K562 (cell line): ENCODE results near the gene TSPAN18. TPM values are rescaled to one million over a fixed set of nuclear protein-coding genes. Genes with fewer than 3 reads are reported as not detected.
A peak's percentile ranks its signal among the peaks of the same experiment; 100 is the strongest.

Source experiments
- ATAC-seq: fragments of 200-7000 bp; cut with Tn5 transposase; 3 replicates; pipeline ENCODE4 v1.9.1; 2020; ENCODE audit warnings: moderate library complexity
- BruUV-seq: library from RNA; stranded (reverse); fragments of 400-500 nt; replicated peaks from 2 replicates; lab custom pipeline; 2021; lab: Mats Ljungman, UMichigan
- CTCF ChIA-PET: fragments of 300-600 bp; formaldehyde crosslinking; extraction: SDS; loops from one replicate; lab custom pipeline; 2021; ENCODE audit warnings: low intra/inter-chr PET ratio; lab: Yijun Ruan, JAX
- POLR2A ChIA-PET: fragments of 300-600, 350-650 bp; sonication (Branson Sonifier 250); formaldehyde crosslinking; extraction: SDS; loops from one replicate; lab custom pipeline; 2021; ENCODE audit warnings: antibody characterized with exemption, inconsistent platforms; lab: Yijun Ruan, JAX
- DNase-seq, 4 experiments: peaks; one replicate each; pipeline versions ENCODE4 v3.0.0 to v3.0.0-alpha.2; 2011 to 2018; ENCODE audit warnings: low spot score in 3 of 4, mixed read lengths in 3 of 4; ENCODE audit errors: extremely low read depth in 1 of 4
- FAIRE-seq: peaks from 2 replicates; lab custom pipeline; 2011; peaks lifted over from hg19 to GRCh38; lab: Jason Lieb, UNC
- H2AFZ ChIP-seq: 2 replicates; pipeline ENCODE4 v1.6.0; 2011; ENCODE audit warnings: low read depth, low read length, control low read depth, inconsistent platforms
- H3K27ac ChIP-seq: fragments of 200-600 bp; 3 replicates; pipeline ENCODE4 v1.8.0; 2011; ENCODE audit warnings: low read depth, mild to moderate bottlenecking, control low read depth, inconsistent platforms, low read length, moderate library complexity, mixed read lengths; ENCODE audit errors: extremely low read depth
- H3K27me3 ChIP-seq, 2 experiments: fragments of 300-600 bp in 1 of 2; 2 replicates in 1 of 2; 3 replicates in 1 of 2; pipeline versions ENCODE4 v1.6.0 to v1.8.0; 2011; ENCODE audit warnings: inconsistent platforms in 2 of 2, low read length in 2 of 2, mild to moderate bottlenecking in 1 of 2, mixed read lengths in 1 of 2, moderate library complexity in 1 of 2; ENCODE audit not compliant: control insufficient read depth in 2 of 2, insufficient read depth in 2 of 2
- H3K36me3 ChIP-seq: fragments of 300-600 bp; 3 replicates; pipeline ENCODE4 v1.8.0; 2011; ENCODE audit warnings: mild to moderate bottlenecking, low read length, inconsistent platforms; ENCODE audit not compliant: control insufficient read depth, insufficient read depth
- H3K4me1 ChIP-seq, 2 experiments: fragments of 200-600 bp in 1 of 2; replicated peaks in 1 of 2; 2 replicates in 1 of 2; 3 replicates in 1 of 2; pipeline versions ENCODE4 v1.5.1 to v1.8.0; 2011; ENCODE audit warnings: inconsistent platforms in 2 of 2, low read length in 2 of 2, mild to moderate bottlenecking in 1 of 2, mixed read lengths in 1 of 2, moderate library complexity in 1 of 2; ENCODE audit not compliant: control insufficient read depth in 2 of 2, insufficient read depth in 2 of 2
- H3K4me2 ChIP-seq: 2 replicates; pipeline ENCODE4 v1.6.1; 2011; ENCODE audit warnings: low read length, control low read depth, inconsistent platforms, mixed read lengths; ENCODE audit not compliant: insufficient read depth
- H3K4me3 ChIP-seq: fragments of 200-600 bp; sonication (generic), shearing (Covaris generic); 2 replicates; pipeline ENCODE4 v1.5.1; 2016; ENCODE audit warnings: control low read depth, inconsistent platforms
- H3K79me2 ChIP-seq: fragments of 200-600 bp; 3 replicates; pipeline ENCODE4 v1.8.0; 2011; ENCODE audit warnings: low read length, inconsistent platforms; ENCODE audit not compliant: control insufficient read depth, insufficient read depth
- H3K9ac ChIP-seq, 2 experiments: 2 replicates each; pipeline versions ENCODE4 v1.6.0 to v1.6.1; 2011; ENCODE audit warnings: low read depth in 2 of 2, low read length in 2 of 2, control low read depth in 1 of 2, inconsistent platforms in 1 of 2, mild to moderate bottlenecking in 1 of 2, mixed read lengths in 1 of 2; ENCODE audit not compliant: insufficient read depth in 1 of 2
- H3K9me1 ChIP-seq: one replicate; pipeline ENCODE4 v1.6.0; 2011; ENCODE audit warnings: inconsistent platforms, mild to moderate bottlenecking, low read length, moderate library complexity; ENCODE audit not compliant: control insufficient read depth, insufficient read depth
- H3K9me3 ChIP-seq: replicated peaks from 2 replicates; pipeline ENCODE4 v1.5.1; 2011; ENCODE audit warnings: low read depth, low read length, inconsistent platforms; ENCODE audit not compliant: control insufficient read depth, insufficient read depth
- H4K20me1 ChIP-seq: replicated peaks from 2 replicates; pipeline ENCODE4 v1.6.1; 2011; ENCODE audit warnings: low read length, inconsistent platforms, mixed read lengths; ENCODE audit not compliant: control insufficient read depth, insufficient read depth
- CXXC5 ChIP-seq: fragments of 250-450 bp; sonication (Bioruptor Pico); IDR thresholded peaks from 2 replicates; pipeline ENCODE4 v1.8.0; 2022; ENCODE audit warnings: inconsistent platforms, mild to moderate bottlenecking, moderate library complexity
- ETV1 ChIP-seq: fragments of 450-650 bp; conservative IDR thresholded peaks from 2 replicates; pipeline ENCODE4 v1.6.1; 2016; ENCODE audit warnings: missing genetic modification characterization, control low read depth, low read depth, missing compliant biosample characterization
- GABPB1 ChIP-seq: sonication (generic); formaldehyde crosslinking; IDR thresholded peaks from 2 replicates; pipeline ENCODE4 v1.8.0; 2022; ENCODE audit warnings: mild to moderate bottlenecking, missing genetic modification reagents
- NCOR1 ChIP-seq: fragments of 450-650 bp; IDR thresholded peaks from 2 replicates; pipeline ENCODE4 v1.6.1; 2016; ENCODE audit warnings: mild to moderate bottlenecking, moderate library complexity
- NUFIP1 ChIP-seq: fragments of 450-650 bp; IDR thresholded peaks from 2 replicates; pipeline ENCODE4 v1.6.1; 2018; ENCODE audit not compliant: partially characterized antibody
- RERE ChIP-seq: sonication (generic); formaldehyde crosslinking; IDR thresholded peaks from 2 replicates; pipeline ENCODE4 v1.8.0; 2023; ENCODE audit warnings: missing genetic modification reagents, mild to moderate bottlenecking, borderline replicate concordance
- SNRNP70 ChIP-seq: fragments of 200-400 bp; formaldehyde crosslinking; optimal IDR thresholded peaks from 2 replicates; pipeline ENCODE3; 2017; ENCODE audit warnings: low read depth, low read length
- TBP ChIP-seq: optimal IDR thresholded peaks from 2 replicates; pipeline ENCODE3; 2011; ENCODE audit warnings: low read depth, low read length, improper control_type of control experiment
- TFAP4 ChIP-seq: sonication (generic); formaldehyde crosslinking; IDR thresholded peaks from 2 replicates; pipeline ENCODE4 v1.8.0; 2022; ENCODE audit warnings: missing genetic modification reagents, mild to moderate bottlenecking, moderate library complexity, borderline replicate concordance
- ZFX ChIP-seq: sonication (generic); formaldehyde crosslinking; IDR thresholded peaks from 2 replicates; pipeline ENCODE4 v1.8.0; 2022; ENCODE audit warnings: mild to moderate bottlenecking, missing genetic modification reagents, moderate library complexity
- WGBS: fragments of 100-300 bp; shearing (Covaris generic); methylation state at CpG from one replicate; pipeline ENCODE4 v1.1.6; 2016; ENCODE audit warnings: low coverage, mixed read lengths; ENCODE audit not compliant: insufficient coverage; ENCODE audit errors: missing lambda C conversion rate; 5-methylcytosine and 5-hydroxymethylcytosine counted together
- in situ Hi-C: fragments of 300-500 bp; cut with MboI; formaldehyde crosslinking; loops from 4 replicates; pipeline ENCODE4 v1.15.0; 2018; ENCODE audit warnings: inconsistent platforms, mixed read lengths
- intact Hi-C: fragments of 100-400 bp; cut with micrococcal nuclease; formaldehyde crosslinking; loops from 2 replicates; pipeline ENCODE4 v1.14.2; 2022
- polyA plus RNA-seq, 8 experiments: library from polyadenylated mRNA; depleted of rRNA in 4 of 8; stranded (reverse) in 5 of 8; unstranded in 3 of 8; fragments of >200 nt; fragmentation: Nextera tagmentation in 2 of 8; fragmentation: Illumina TruSeq in 1 of 8; extraction: Ambion mirVana in 2 of 8; extraction: Trizol in 1 of 8; gene quantifications; 2 replicates each; pipeline versions ENCODE4 v1.2.1 to v1.2.3, GENCODE V29; 2011 to 2014; ENCODE audit warnings: inconsistent platforms in 1 of 8, missing spikeins in 1 of 8
- total RNA-seq, 7 experiments: library from RNA; depleted of rRNA in 6 of 7; stranded (reverse); fragments of >200 nt in 6 of 7; fragmentation: Illumina TruSeq in 2 of 7; extraction: Trizol in 2 of 7; gene quantifications; 2 replicates each; pipeline versions ENCODE4 v1.2.1 to v1.2.3, GENCODE V29; 2011 to 2021; ENCODE audit warnings: low replicate concordance in 1 of 7
- TF ChIP-seq, protein P1 (sequence below): fragments of 200-800 bp; sonication (Bioruptor generic); IDR thresholded peaks from 2 replicates; pipeline ENCODE4 v1.6.1; 2017; ENCODE audit warnings: missing genetic modification characterization, missing compliant biosample characterization

TSPAN18 gene
- total and polyA plus RNA-seq, 9 of the 15 experiments (the other 6 are each of a cell fraction or from before 2014, with no cell fraction given) = 0.17 to 0.35 (median 0.22) TPM; not detected in 4

DNA sequence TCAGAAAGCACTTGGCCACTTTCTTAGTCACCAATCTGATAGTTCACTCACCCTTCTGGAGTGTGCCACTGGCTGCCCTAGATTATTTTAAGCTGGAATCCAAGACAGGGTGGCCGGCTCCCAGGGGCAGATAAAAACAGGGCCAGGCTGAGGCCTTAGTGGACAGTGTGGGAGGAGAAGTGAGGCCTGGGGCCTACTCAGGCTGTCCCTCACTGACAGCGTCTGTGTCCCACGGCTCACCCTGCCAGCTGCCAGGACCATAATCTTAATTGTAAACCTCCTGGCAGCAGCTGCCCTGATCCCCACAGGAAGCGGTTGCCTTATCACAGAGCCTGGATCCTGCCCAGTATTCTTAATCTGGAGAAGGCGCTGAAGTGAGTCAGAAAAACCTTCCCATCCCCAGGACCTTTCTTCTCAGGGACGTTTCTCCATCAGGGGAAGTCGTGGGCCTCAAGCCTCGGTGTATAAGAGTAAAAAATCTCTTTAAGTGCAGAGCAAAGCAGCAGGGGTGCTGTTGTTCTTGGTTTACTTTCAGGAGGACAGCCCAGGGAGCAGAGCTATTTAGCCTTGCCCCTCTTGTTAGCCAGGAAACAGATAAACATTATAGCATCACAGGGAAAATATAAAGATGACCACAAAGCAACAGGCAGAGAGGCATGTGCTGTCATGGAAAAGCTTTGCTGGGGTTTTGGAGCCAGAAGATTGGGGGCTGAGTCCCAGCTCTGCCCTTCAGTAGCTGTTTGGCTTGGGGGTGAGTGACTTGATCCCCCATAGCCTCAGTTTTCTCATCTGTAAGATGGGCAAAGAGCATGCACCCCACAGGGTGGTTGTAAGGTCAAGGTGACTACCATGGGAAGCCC lies 39.6 kb downstream of the TSPAN18 start:
- WGBS = 9% methylated on average over 8 of the region's 8 CpGs
- H3K9ac ChIP-seq = peak overlapping the region in 1 of 2 experiments; percentile 66; a peak in 2 of 4 replicates
- peaks cover 2% of the 10 kb centered on the region; the same call in 1 of the 2 replicates for H4K20me1 ChIP-seq
- H3K36me3 ChIP-seq = no peaks in the 10 kb centered on the region
- ChIA-PET POLR2A (interaction anchor here (0.7 to 0.9 kb wide), 3 partner anchors 11 to 120 kb away, joined by 3 to 4 read pairs (median 3); no protein-coding TSS in a partner anchor), CTCF (no interaction called here)
- H3K4me1 ChIP-seq = peaks cover 0 to 17% of the 10 kb centered on the region in 2 experiments; a peak in 3 of 5 replicates
- no peak overlapping the region for H3K4me3 ChIP-seq
- 0 out of 3 replicates have a peak overlapping the region, but pooled peaks have one; percentile 16 for H3K27ac ChIP-seq
- 0 out of 2 replicates have a peak overlapping the region, but pooled peaks have one; percentile 17 for H2AFZ ChIP-seq
- H3K79me2 ChIP-seq = no peaks in the 10 kb centered on the region
- intact Hi-C loops (no loop called here), in situ Hi-C loops (no loop called here)
- FAIRE-seq (no peak), DNase-seq (peak in 2 of 4 experiments; percentile 37 to 45), ATAC-seq (peak; percentile 50)
- H3K27me3 ChIP-seq = 0 out of 5 replicates have a peak, but pooled peaks cover 0 to 6% of the 10 kb centered on the region in 2 experiments
- H3K4me2 ChIP-seq = no peak overlapping the region; the same call in 1 of the 2 replicates
- no TSS peak for BruUV-seq
- H3K9me3 ChIP-seq = no peaks in the 10 kb centered on the region
- H3K9me1 ChIP-seq = no peaks in the 10 kb centered on the region
- TF ChIP-seq NUFIP1 (no peak), SNRNP70 (no peak), NCOR1 (peak; percentile 45), RERE (CRISPR knock-in tag) (no peak), CXXC5 (CRISPR knock-in tag) (no peak), TFAP4 (CRISPR knock-in tag) (peak; percentile 62; the same call in 1 of the 2 replicates), TBP (no peak), GABPB1 (0 out of 2 replicates have a peak, but pooled peaks have one; percentile 25), ZFX (CRISPR knock-in tag) (peak; percentile 47), ETV1 (tag) (0 out of 2 replicates have a peak, but pooled peaks have one; percentile 30)
- TF ChIP-seq, protein P1, sequence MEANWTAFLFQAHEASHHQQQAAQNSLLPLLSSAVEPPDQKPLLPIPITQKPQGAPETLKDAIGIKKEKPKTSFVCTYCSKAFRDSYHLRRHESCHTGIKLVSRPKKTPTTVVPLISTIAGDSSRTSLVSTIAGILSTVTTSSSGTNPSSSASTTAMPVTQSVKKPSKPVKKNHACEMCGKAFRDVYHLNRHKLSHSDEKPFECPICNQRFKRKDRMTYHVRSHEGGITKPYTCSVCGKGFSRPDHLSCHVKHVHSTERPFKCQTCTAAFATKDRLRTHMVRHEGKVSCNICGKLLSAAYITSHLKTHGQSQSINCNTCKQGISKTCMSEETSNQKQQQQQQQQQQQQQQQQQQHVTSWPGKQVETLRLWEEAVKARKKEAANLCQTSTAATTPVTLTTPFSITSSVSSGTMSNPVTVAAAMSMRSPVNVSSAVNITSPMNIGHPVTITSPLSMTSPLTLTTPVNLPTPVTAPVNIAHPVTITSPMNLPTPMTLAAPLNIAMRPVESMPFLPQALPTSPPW (CRISPR knock-in tag) = peak; percentile 23; the same call in 1 of the 2 replicates
